Peyer's patch (tissue), 4 donors: ENCODE results near the gene EPHA6. TPM values are rescaled to one million over a fixed set of nuclear protein-coding genes. Genes with fewer than 3 reads are reported as not detected.

Experiments
- DNase-seq, 3 donors: peaks; one replicate each; pipeline ENCODE4 v3.0.0-alpha.2; 2017 to 2019
- H3K27ac ChIP-seq, 4 donors: fragments of 200-600 bp; sonication (generic); one replicate each; pipeline ENCODE4 v1.5.1; 2016 to 2019
- H3K27me3 ChIP-seq, 2 donors: fragments of 200-600 bp; sonication (generic); one replicate each; pipeline ENCODE4 v1.5.1; 2019
- H3K36me3 ChIP-seq, 3 donors: fragments of 200-600 bp; sonication (generic); one replicate each; pipeline ENCODE4 v1.5.1; 2016 to 2019
- H3K4me1 ChIP-seq, 4 donors: fragments of 200-600 bp; sonication (generic); one replicate each; pipeline ENCODE4 v1.5.1; 2016 to 2019
- H3K4me3 ChIP-seq, 4 donors: fragments of 200-600 bp; sonication (generic); 1 replicate in 3 of 4; 2 replicates in 1 of 4; pipeline ENCODE4 v1.5.1; 2016 to 2019; ENCODE audit warnings: mild to moderate bottlenecking in 1 of 4
- H3K9me3 ChIP-seq, 4 donors: fragments of 200-600 bp; sonication (generic); one replicate each; pipeline ENCODE4 v1.5.1; 2016 to 2019; ENCODE audit warnings: mild to moderate bottlenecking in 1 of 4
- CTCF ChIP-seq, 6 experiments: fragments of 450-650 bp in 4 of 6; fragments of 200-600 bp in 2 of 6; sonication (generic) in 1 of 6; IDR thresholded peaks; one replicate each; pipeline ENCODE4 v1.5.1; 2017 to 2019; ENCODE audit warnings: antibody characterized with exemption in 6 of 6, mild to moderate bottlenecking in 3 of 6, moderate library complexity in 1 of 6
- POLR2A ChIP-seq, 2 donors: fragments of 450-650 bp; IDR thresholded peaks; one replicate each; pipeline ENCODE4 v1.5.1; 2017; ENCODE audit warnings: antibody characterized with exemption in 2 of 2, mild to moderate bottlenecking in 2 of 2, moderate library complexity in 2 of 2
- total RNA-seq, 4 donors: library from RNA; depleted of rRNA; stranded (reverse); fragments of >200 nt; gene quantifications; one replicate each; pipeline ENCODE4 v1.1.0, GENCODE V29; 2016

Gene EPHA6
- total RNA-seq, 4 donors from 2014 or later: 1.7 to 2.1 (median 1.9) TPM; not detected in 1

- Histone ChIP-seq H3K36me3 (no peaks in the 10 kb centered on the region), H3K4me1 (no peaks in the 10 kb centered on the region)
- TF ChIP-seq CTCF (IDR thresholded peaks at IDR 0.05) (no peak), POLR2A (IDR thresholded peaks at IDR 0.05) (no peak)
Observed at GRCh38 chr3:97359977-97360376, 545.6 kb downstream of the EPHA6 start.

GRCh38 chr3:97360804-97361203 is 546.4 kb downstream of the EPHA6 start:
- Histone ChIP-seq H3K27me3 (no peaks in the 10 kb centered on the region), H3K36me3 (no peaks in the 10 kb centered on the region), H3K4me3 (no peak overlapping the region), H3K9me3 (no peaks in the 10 kb centered on the region), H3K27ac (no peak overlapping the region), H3K4me1 (no peaks in the 10 kb centered on the region)
- TF ChIP-seq POLR2A (IDR thresholded peaks at IDR 0.05) (no peak), CTCF (IDR thresholded peaks at IDR 0.05) (no peak)
- no peak for DNase-seq

More at GRCh38 chr3:97359977-97360376, 545.6 kb downstream of the EPHA6 start:
- no peak for DNase-seq
- Histone ChIP-seq H3K27me3 (no peaks in the 10 kb centered on the region), H3K4me3 (no peak overlapping the region), H3K27ac (no peak overlapping the region), H3K9me3 (no peaks in the 10 kb centered on the region)

GRCh38 chr3:97384583-97384982 is 570.2 kb downstream of the EPHA6 start:
- Histone ChIP-seq H3K4me3 (no peak overlapping the region), H3K9me3 (no peaks in the 10 kb centered on the region), H3K27ac (no peak overlapping the region), H3K27me3 (no peaks in the 10 kb centered on the region), H3K36me3 (no peaks in the 10 kb centered on the region), H3K4me1 (no peaks in the 10 kb centered on the region)
- TF ChIP-seq POLR2A (IDR thresholded peaks at IDR 0.05) (no peak), CTCF (IDR thresholded peaks at IDR 0.05) (no peak)
- no peak for DNase-seq

GRCh38 chr3:97388774-97389173 is 574.4 kb downstream of the EPHA6 start:
- Histone ChIP-seq H3K27me3 (no peaks in the 10 kb centered on the region), H3K9me3 (no peaks in the 10 kb centered on the region), H3K4me1 (no peaks in the 10 kb centered on the region), H3K4me3 (no peak overlapping the region), H3K27ac (no peak overlapping the region), H3K36me3 (no peaks in the 10 kb centered on the region)
- no peak for DNase-seq
- TF ChIP-seq CTCF (IDR thresholded peaks at IDR 0.05) (no peak), POLR2A (IDR thresholded peaks at IDR 0.05) (no peak)

- Histone ChIP-seq H3K9me3 (no peaks in the 10 kb centered on the region), H3K4me3 (no peak overlapping the region), H3K27ac (no peak overlapping the region), H3K36me3 (no peaks in the 10 kb centered on the region), H3K4me1 (no peaks in the 10 kb centered on the region), H3K27me3 (no peaks in the 10 kb centered on the region)
- TF ChIP-seq CTCF (IDR thresholded peaks at IDR 0.05): no peak
- no peak for TF ChIP-seq POLR2A (IDR thresholded peaks at IDR 0.05)
- no peak for DNase-seq
Observed at GRCh38 chr3:97389936-97390335, 575.5 kb downstream of the EPHA6 start.

GRCh38 chr3:97391167-97391566 is 576.8 kb downstream of the EPHA6 start:
- no peak overlapping the region for H3K4me3 ChIP-seq
- no peak for TF ChIP-seq CTCF (IDR thresholded peaks at IDR 0.05)
- TF ChIP-seq POLR2A (IDR thresholded peaks at IDR 0.05): no peak
- no peak overlapping the region for H3K27ac ChIP-seq
- H3K27me3 ChIP-seq: no peaks in the 10 kb centered on the region
- H3K4me1 ChIP-seq: no peaks in the 10 kb centered on the region
- DNase-seq: no peak
- H3K9me3 ChIP-seq: no peaks in the 10 kb centered on the region
- no peaks in the 10 kb centered on the region for H3K36me3 ChIP-seq
